Nucleus accumbens (tissue), 56 donors: ENCODE measurements around the gene SH2D3C.

Experiments
- DNase-seq, 56 donors: peaks; one replicate each; lab custom pipeline; 2025; lab: John Stamatoyannopoulos, UW

SH2D3C gene

GRCh38 chr9:127707766-127708165 is 70.7 kb downstream of the SH2D3C start:
- DNase-seq: no peak

DNA sequence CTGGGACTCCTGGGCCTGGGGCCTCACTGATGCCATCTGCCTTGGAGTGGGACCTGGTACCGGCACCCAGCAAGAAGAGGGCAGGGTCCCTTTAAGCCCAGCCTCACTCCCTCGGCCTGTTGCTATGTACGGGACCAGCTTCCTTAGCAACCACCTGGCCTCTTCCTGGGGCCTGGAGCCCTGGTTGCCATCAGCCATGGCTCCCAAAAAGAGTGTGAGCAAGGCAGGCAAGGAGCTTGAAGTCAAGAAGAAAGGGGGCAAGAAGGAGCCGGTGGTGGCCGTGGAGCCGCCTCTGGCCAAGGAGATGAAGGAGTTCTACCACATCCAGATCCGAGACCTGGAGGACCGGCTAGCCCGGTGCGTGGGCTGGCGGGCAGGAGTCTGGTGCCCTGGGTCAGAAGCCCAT is 71.6 kb downstream of the SH2D3C start, which contains the start of gene CFAP157:
Gene CFAP157 (plus strand): TSS at position 153 of the 406 bp plus-strand sequence. CDS start 44 bp downstream, at position 197.
- no peak for DNase-seq

- no peak for DNase-seq
These were observed 72.7 kb downstream of the SH2D3C start for GRCh38 chr9:127705577-127706379.

DNA sequence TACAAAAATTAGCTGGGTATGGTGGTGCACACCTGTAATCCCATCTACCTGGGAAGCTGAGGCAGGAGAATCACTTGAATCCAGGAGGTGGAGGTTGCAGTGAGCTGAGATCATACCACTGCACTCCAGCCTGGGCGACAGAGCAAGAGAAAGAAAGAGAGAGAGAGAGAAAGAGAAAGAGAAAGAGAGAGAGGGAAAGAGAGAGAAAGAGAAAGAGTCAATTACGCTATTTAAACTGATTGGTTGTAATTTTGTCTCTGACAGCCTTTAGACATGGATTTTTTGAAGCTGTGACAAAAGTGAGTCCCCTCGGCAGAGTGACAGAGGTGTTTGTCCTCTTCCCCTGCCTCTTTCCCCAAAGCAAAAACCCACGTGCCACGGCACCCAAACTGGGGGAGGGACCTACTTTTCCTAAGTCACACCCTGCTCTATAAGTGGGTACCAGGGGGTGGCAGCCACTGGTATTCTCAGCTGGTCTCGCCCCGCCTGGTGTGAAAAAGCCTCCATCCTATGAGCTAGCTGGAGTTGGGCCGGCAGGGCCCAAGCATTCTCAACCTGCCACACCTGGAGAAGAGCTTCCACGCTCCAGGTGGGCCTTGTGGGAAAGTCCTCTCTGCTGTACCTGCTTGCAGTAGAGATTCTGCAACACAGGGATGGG is 75.0 kb downstream of the SH2D3C start:
- DNase-seq: no peak

DNA sequence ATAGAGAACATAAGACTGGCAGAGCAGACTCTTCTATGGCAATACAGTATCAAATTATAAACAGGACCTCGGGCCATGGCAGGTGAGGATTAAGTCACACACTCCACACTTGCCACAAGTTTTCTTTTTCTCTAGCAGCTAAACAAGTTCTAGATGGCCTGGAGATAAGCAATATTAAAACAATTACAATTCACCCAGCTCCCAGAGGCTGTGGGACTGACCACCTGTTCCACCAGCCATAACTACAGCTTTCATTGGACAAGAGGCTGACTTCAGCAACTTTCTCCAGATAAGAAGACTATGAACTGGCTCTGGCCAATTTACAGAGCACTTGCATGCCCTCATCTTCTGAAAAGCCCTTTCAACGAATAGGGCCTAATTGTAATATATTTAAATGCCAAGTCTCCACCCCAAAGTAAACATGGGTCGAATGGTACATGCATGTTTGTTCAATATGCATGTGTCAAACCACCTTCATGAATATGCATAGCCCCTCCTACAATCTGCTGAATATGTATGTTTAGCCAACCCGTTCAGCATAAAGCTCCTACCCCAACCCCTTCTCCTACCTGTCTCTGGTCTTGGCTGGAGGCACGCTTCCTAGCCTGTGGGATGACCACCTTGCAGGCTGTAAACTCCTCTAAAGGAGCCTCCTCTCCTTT is 77.7 kb downstream of the SH2D3C start:
- DNase-seq: no peak

GRCh38 chr9:127700140-127700539 is 78.3 kb downstream of the SH2D3C start:
- no peak for DNase-seq

- peak; percentile 66 to 98 (median 92) for DNase-seq
These were observed 79.3 kb downstream of the SH2D3C start for GRCh38 chr9:127698985-127699670.

- no peak for DNase-seq
These were observed 80.1 kb downstream of the SH2D3C start for GRCh38 chr9:127698386-127698785.

GRCh38 chr9:127697575-127697974 is 80.9 kb downstream of the SH2D3C start:
- no peak for DNase-seq

DNA sequence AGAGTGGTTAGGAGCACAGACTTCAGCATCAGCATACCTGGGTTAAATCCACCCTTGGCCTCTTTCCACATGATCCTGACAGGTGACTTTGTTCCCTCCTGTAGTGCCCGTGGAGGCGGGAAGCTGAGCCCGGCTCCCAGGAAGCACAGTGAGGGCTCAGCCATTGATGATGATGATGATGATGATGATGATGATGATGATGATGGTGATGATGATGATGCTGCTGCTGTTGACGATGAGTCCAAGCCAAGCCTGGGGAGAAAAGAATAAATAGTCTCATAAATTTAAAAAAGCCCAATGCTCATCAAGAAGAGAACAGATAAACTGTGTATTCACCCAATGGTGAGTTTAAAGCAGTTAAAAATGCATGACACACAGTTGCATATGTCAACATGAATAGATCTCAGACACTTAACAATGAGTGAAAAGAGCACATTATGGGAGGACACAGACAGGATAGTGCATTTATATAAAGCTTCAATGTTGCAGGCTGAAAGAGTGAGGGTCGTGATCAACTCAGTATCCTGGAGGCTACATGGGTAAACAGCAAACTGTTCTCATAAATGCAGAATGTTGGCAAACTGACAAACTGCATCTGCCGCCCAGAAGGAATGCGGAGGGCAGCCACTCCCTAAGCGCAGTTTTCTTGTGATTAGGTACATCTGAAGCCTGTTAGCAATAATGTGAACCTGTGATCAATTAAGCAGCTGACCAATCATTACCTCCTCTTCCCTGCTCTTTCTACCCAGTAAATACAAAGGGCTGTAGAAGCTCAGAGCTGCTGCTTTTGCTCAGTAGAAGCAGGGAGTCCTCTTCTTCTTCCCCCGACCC is 83.4 kb downstream of the SH2D3C start:
- no peak for DNase-seq

DNA sequence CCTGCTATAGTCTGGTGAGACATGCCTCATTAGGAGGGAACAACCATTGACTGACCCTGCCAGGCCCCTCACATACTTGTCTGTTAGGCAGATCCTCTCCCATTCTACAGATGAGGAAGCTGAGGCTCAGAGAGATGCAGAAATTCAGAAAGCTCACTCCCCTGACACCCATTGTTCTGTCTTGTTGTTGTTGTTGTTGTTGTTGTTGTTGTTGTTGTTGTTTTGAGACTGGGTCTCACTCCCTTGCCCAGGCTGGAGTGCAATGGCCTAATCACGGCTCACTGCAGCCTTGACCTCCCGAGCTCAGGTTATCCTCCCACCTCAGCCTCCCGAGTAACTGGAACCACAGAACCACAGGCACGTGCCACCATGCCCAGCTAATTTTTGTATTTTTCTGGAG is 84.8 kb downstream of the SH2D3C start:
- DNase-seq: no peak

GRCh38 chr9:127693143-127693542 is 85.3 kb downstream of the SH2D3C start:
- DNase-seq: peak in 17 of 56 donors; percentile 12 to 62 (median 32)

- DNase-seq: no peak
These were observed 86.4 kb downstream of the SH2D3C start for GRCh38 chr9:127692071-127692470.

GRCh38 chr9:127690735-127691134 is 87.7 kb downstream of the SH2D3C start:
- DNase-seq: peak in 1 of 56 donors; percentile 16

DNA sequence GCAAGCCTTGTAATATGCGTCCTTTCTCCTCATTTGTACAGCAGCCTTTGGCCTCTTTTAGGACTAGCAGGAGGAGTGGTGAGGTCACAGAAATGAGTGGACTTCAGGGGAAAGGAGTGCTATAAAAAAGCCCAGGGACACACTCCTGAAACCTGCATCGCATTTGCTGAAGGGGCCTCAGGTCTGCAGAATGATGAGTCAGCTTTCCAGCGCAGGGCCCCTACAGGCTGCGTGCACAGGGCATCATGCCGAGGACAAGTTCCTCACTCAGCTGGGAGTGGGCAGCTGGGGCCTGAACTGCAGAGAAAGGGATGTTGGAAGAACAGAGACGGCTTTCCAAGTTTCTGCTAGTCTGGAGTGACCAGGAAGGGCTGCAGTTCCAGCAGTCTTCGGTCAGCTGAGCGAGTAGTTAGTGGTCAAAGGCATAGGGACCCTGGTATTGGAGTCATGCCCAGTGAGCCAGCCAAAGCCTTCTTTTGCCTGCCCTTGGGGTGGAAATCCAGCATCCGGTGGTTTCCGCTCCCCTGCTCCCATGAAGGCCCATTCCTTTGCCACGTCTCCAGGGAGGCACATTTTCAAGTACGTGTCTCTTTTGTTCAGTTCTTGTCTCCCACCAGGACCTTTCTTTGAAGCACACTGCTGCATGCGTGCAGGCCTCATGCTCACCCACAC is 89.0 kb downstream of the SH2D3C start:
- DNase-seq: no peak
